OCI-LY3 (cell line): ENCODE results near the gene CARNS1.
"Not testable (repeated sequence)": the region's sequence is repeated elsewhere in the genome, so short reads cannot be mapped to it uniquely, and the experiment has no call there.

Experiments
- H2AFZ ChIP-seq: fragments of 200-600, 300-600 bp; shearing (Covaris generic); 2 replicates; pipeline ENCODE4 v1.6.0; 2014; ENCODE audit warnings: antibody characterized with exemption, low read depth, low read length
- H3K27ac ChIP-seq: fragments of 200-600, 300-600 bp; sonication (generic); 2 replicates; pipeline ENCODE4 v1.5.1; 2014; ENCODE audit warnings: mild to moderate bottlenecking, low read length, moderate library complexity, mixed read lengths
- H3K27me3 ChIP-seq: fragments of 200-600, 300-600 bp; sonication (generic); 2 replicates; pipeline ENCODE4 v1.6.1; 2014; ENCODE audit warnings: low read depth, low read length, mixed read lengths
- H3K36me3 ChIP-seq: fragments of 200-600, 300-600 bp; sonication (generic); replicated peaks from 2 replicates; pipeline ENCODE3; 2014; ENCODE audit warnings: low read depth, low read length, mixed read lengths
- H3K4me1 ChIP-seq: fragments of 300-600, 200-600 bp; sonication (generic); 2 replicates; pipeline ENCODE4 v1.6.1; 2014; ENCODE audit warnings: low read length, mixed read lengths
- H3K4me2 ChIP-seq: fragments of 200-600, 300-600 bp; sonication (generic); 2 replicates; pipeline ENCODE4 v1.6.1; 2014; ENCODE audit warnings: low read length, mixed read lengths
- H3K4me3 ChIP-seq: fragments of 300-600, 200-600 bp; sonication (generic); 2 replicates; pipeline ENCODE4 v1.5.1; 2014; ENCODE audit warnings: antibody characterized with exemption, mild to moderate bottlenecking, low read length, moderate library complexity
- H3K79me2 ChIP-seq: fragments of 300-600, 200-600 bp; shearing (Covaris generic); 2 replicates; pipeline ENCODE4 v1.6.1; 2014; ENCODE audit warnings: mild to moderate bottlenecking, low read length, mixed read lengths
- H3K9ac ChIP-seq: fragments of 300-600, 200-600 bp; shearing (Covaris generic); 2 replicates; pipeline ENCODE4 v1.6.0; 2014; ENCODE audit warnings: mild to moderate bottlenecking, low read length, moderate library complexity
- H3K9me3 ChIP-seq: fragments of 200-600, 300-600 bp; shearing (Covaris generic); 2 replicates; pipeline ENCODE4 v1.6.1; 2014; ENCODE audit warnings: low read length, mixed read lengths; ENCODE audit not compliant: insufficient read depth
- H4K20me1 ChIP-seq: fragments of 200-600, 300-600 bp; sonication (generic); 2 replicates; pipeline ENCODE4 v1.6.1; 2016; ENCODE audit warnings: low read length, mixed read lengths; ENCODE audit not compliant: insufficient read depth
- EZH2phosphoT487 ChIP-seq: fragments of 200-600 bp; shearing (Covaris generic); IDR thresholded peaks from 2 replicates; pipeline ENCODE4 v1.6.1; 2018; ENCODE audit warnings: antibody characterized with exemption, mixed run types, low read depth
- TF ChIP-seq, protein P1 (sequence below): fragments of 200-600, 300-600 bp; sonication (generic); IDR thresholded peaks from 2 replicates; pipeline ENCODE4 v1.5.1; 2014; ENCODE audit warnings: antibody characterized with exemption, low read length, low read depth

The CARNS1 gene

GRCh38 chr11:67400942-67401494 lies 14.5 kb upstream of the CARNS1 start:
- peaks cover 21% of the 10 kb centered on the region for H3K79me2 ChIP-seq
- H3K4me3 ChIP-seq = peak overlapping the region; percentile 94
- no peaks in the 10 kb centered on the region for H3K9me3 ChIP-seq
- H4K20me1 ChIP-seq = peaks cover 11% of the 10 kb centered on the region; the same call in 1 of the 2 replicates
- H3K27ac ChIP-seq = peak overlapping the region; percentile 67
- no peaks in the 10 kb centered on the region for H3K27me3 ChIP-seq
- H3K9ac ChIP-seq = peak overlapping the region; percentile 97
- H2AFZ ChIP-seq = no peak overlapping the region
- no peak for TF ChIP-seq EZH2phosphoT487
- TF ChIP-seq, protein P1, sequence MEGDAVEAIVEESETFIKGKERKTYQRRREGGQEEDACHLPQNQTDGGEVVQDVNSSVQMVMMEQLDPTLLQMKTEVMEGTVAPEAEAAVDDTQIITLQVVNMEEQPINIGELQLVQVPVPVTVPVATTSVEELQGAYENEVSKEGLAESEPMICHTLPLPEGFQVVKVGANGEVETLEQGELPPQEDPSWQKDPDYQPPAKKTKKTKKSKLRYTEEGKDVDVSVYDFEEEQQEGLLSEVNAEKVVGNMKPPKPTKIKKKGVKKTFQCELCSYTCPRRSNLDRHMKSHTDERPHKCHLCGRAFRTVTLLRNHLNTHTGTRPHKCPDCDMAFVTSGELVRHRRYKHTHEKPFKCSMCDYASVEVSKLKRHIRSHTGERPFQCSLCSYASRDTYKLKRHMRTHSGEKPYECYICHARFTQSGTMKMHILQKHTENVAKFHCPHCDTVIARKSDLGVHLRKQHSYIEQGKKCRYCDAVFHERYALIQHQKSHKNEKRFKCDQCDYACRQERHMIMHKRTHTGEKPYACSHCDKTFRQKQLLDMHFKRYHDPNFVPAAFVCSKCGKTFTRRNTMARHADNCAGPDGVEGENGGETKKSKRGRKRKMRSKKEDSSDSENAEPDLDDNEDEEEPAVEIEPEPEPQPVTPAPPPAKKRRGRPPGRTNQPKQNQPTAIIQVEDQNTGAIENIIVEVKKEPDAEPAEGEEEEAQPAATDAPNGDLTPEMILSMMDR = no peak
- peak overlapping the region; percentile 93 for H3K4me2 ChIP-seq
- peaks cover 39% of the 10 kb centered on the region for H3K4me1 ChIP-seq
- peaks cover 39% of the 10 kb centered on the region for H3K36me3 ChIP-seq

GRCh38 chr11:67401495-67402191 lies 13.8 kb upstream of the CARNS1 start, which contains the start of gene PPP1CA:
TSS of gene PPP1CA (minus strand) at chr11:67401858. CDS start at chr11:67401782, 76 bp downstream.
- Histone ChIP-seq H3K4me3 (peak within 1 kb of the TSS; percentile 94), H3K9ac (peak within 1 kb of the TSS; percentile 97), H3K4me2 (peak within 1 kb of the TSS; percentile 98), H2AFZ (0 out of 2 replicates have a peak within 1 kb of the TSS, but pooled peaks have one; percentile 45), H3K4me1 (peaks cover 39% of the 10 kb centered on the region), H3K27me3 (no peaks in the 10 kb centered on the region), H4K20me1 (peaks cover 8% of the 10 kb centered on the region; the same call in 1 of the 2 replicates), H3K9me3 (no peaks in the 10 kb centered on the region), H3K79me2 (peaks cover 21% of the 10 kb centered on the region), H3K36me3 (peaks cover 34% of the 10 kb centered on the region), H3K27ac (peak within 1 kb of the TSS; percentile 79)
- TF ChIP-seq EZH2phosphoT487 = no peak
- TF ChIP-seq, protein P1 = peak; percentile 27

DNA sequence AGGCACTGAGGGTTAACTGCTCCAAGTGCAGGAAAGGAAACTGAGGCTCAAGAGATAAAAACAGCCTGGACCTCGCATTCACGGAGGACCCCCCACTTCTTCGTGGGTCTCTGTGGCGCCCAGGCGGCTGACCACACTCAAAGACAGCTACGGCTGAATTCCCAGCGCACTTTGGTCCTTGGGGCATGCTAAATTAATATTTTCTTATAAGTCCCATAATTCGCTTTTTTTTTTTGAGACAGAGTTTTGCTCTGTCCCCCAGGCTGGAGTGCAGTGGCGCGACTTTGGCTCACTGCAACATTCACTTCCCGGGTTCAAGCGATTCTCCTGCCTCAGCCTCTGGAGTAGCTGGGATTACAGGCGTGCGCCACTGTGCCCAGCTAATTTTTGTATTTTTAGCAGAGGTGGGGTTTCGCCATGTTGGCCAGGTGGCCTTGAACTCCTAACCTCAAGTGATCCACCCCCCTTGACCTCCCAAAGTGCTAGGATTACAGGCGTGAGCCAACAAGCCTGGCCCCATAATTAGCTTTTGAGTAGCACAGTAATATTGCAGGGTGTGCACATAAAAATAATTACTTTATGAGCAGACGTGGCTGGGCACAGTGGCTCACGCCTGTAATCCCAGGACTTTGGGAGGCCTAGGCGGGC lies 13.2 kb upstream of the CARNS1 start:
- Histone ChIP-seq H2AFZ (0 out of 2 replicates have a peak overlapping the region, but pooled peaks have one; percentile 45), H3K27ac (peak overlapping the region; percentile 79), H3K4me3 (peak overlapping the region; percentile 80)

DNA sequence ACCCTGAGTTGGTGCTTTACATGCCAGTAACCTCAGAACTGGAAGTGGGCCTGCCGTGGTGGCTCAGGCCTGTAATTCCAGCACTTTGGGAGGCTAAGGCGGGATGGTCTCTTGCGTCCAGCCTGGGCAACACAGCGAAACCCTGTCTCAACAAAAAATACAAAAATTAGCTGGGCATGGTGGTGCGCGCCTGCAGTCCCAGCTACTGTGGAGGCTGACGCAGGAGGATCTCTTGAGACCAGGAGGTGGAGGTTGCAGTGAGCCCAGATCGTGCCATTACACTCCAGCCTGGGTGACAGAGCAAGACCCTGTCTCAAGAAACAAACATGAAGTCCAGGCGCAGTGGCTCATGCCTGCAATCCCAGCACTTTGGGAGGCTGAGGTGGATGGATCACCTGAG lies 12.4 kb upstream of the CARNS1 start:
- Histone ChIP-seq H3K36me3 (peaks cover 23% of the 10 kb centered on the region), H3K4me1 (peaks cover 39% of the 10 kb centered on the region), H3K4me2 (peak overlapping the region; percentile 98), H3K79me2 (peaks cover 21% of the 10 kb centered on the region), H3K4me3 (peak overlapping the region; percentile 80), H3K27ac (peak overlapping the region; percentile 57), H3K9ac (peak overlapping the region; percentile 84)
- H3K27me3 ChIP-seq, H2AFZ ChIP-seq, H4K20me1 ChIP-seq, H3K9me3 ChIP-seq: not testable (repeated sequence)

More for the DNA sequence above, 13.2 kb upstream of the CARNS1 start:
- H3K9me3 ChIP-seq, H4K20me1 ChIP-seq, H3K27me3 ChIP-seq: not testable (repeated sequence)
- Histone ChIP-seq H3K36me3 (peaks cover 31% of the 10 kb centered on the region), H3K4me2 (peak overlapping the region; percentile 98), H3K9ac (peak overlapping the region; percentile 85), H3K4me1 (peaks cover 39% of the 10 kb centered on the region), H3K79me2 (peaks cover 21% of the 10 kb centered on the region)
